Measurements from ENCODE around the gene CHAF1A. TPM values are rescaled to one million over a fixed set of nuclear protein-coding genes. Genes with fewer than 3 reads are reported as not detected.
A peak's percentile ranks its signal among the peaks of the same experiment; 100 is the strongest.

CHAF1A gene
- total and polyA plus RNA-seq, 2 of the 4 experiments (the other 2 are of a cell fraction): 12.4 to 22.9 TPM

DNA sequence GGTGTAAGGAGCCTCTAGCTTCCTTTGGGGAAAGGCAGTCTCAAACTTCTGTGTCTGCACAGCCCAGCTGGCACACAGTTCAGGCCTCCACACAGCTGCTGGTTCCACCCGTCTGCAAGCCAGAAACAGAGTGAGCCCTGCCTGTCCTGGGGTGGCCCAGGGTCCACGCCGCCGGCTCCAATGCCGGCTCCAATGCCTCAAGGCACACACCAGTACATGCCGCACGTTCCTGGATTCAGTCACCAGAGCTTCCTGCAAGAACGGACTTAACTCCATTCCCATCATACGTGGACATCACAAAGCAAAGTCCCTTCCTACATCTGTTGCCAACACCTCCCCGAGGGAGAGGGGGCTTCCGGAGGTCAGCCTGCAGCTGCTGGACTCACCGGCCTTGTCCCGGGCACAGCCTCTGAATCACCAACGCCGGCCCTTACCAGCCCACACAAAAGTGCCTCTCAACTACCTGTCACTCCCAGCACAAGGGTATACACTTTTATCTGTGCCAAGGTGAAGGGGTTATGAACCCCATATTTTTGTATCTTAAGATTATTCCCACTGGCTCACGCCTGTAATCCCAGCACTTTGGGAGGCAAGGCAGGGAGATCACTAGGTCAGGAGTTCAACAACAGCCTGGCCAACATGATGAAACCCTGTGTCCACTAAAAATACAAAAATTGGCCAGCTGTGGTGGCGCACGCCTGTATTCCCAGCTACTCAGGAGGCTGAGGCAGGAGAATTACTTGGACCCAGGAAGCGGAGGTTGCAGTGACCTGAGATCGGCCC is 10.5 kb upstream of the CHAF1A start:
- H3K9ac ChIP-seq (ENCODE audit: low read depth, low read length): peak overlapping the region; percentile 10; the same call in 1 of the 2 replicates
- H3K4ac ChIP-seq (ENCODE audit: low read depth, low read length): peak overlapping the region; percentile 75
- peaks cover 8% of the 10 kb centered on the region; the same call in 1 of the 2 replicates for H3K36me3 ChIP-seq (ENCODE audit: control insufficient read depth, insufficient read depth, low read length)
- peak overlapping the region; percentile 4 for H3K4me2 ChIP-seq (ENCODE audit: low read depth, low read length)
- DNase-seq (peak; percentile 91), ATAC-seq (ENCODE audit: low read depth) (peak; percentile 44)
- peak overlapping the region; percentile 32 for H2AK5ac ChIP-seq (ENCODE audit: low read depth, low read length)
- peak overlapping the region; percentile 19 for H3K18ac ChIP-seq (ENCODE audit: low read depth, low read length)
- peaks cover 21% of the 10 kb centered on the region for H3K9me1 ChIP-seq (ENCODE audit: insufficient read depth, low read length)
- in situ Hi-C loops (cut with MboI; ENCODE audit: low sequenced_read_pairs) (no loop called here), intact Hi-C loops (cut with micrococcal nuclease) (loop anchor here (2.0 kb wide), 1 partner anchor 17 kb away; no protein-coding TSS in a partner anchor), dilution Hi-C loops (cut with HindIII; ENCODE audit: low sequenced_read_pairs, unreplicated experiment) (no loop called here)
- H3K14ac ChIP-seq (replicated peaks; ENCODE audit: low read depth, low read length): peak overlapping the region; percentile 26
- H3K79me1 ChIP-seq (ENCODE audit: low read depth in 1 of 2, low read length in 2 of 2): peaks cover 18 to 90% of the 10 kb centered on the region in 2 experiments
- ChIA-PET POLR2A (ENCODE audit: unreplicated experiment) (no interaction called here), CTCF (interaction anchor here (2.8 kb wide), 1 partner anchor 8 kb away, joined by 7 read pairs; the partner anchor contains the start of gene SH3GL1)
- H4K8ac ChIP-seq (ENCODE audit: low read depth in 2 of 2, low read length in 2 of 2): peak overlapping the region; percentile 39 to 62; a peak in 3 of 4 replicates
- no peak for TF ChIP-seq RCOR1 (IDR thresholded peaks at IDR 0.05; ENCODE audit: insufficient replicate concordance, low read length)
- TF ChIP-seq MAZ (IDR thresholded peaks at IDR 0.05; ENCODE audit: borderline replicate concordance, low read depth, low read length): peak; percentile 60; the same call in 1 of the 2 replicates
- TF ChIP-seq FOS (IDR thresholded peaks at IDR 0.05; ENCODE audit: low read depth, low read length): peak; percentile 46
- no peak for TF ChIP-seq ELK1 (IDR thresholded peaks at IDR 0.05; ENCODE audit: borderline replicate concordance, low read depth, low read length)
- TF ChIP-seq BHLHE40 (IDR thresholded peaks at IDR 0.05; ENCODE audit: low read depth, low read length): peak; percentile 32
- peak overlapping the region; percentile 85 for H3K23ac ChIP-seq (ENCODE audit: low read depth, low read length)
- peak overlapping the region; percentile 30; the same call in 1 of the 2 replicates for H2BK120ac ChIP-seq (ENCODE audit: low read depth, low read length)
- H3K4me1 ChIP-seq (ENCODE audit: control insufficient read depth, insufficient read depth, low read length): peaks cover 45% of the 10 kb centered on the region
- H2BK5ac ChIP-seq (ENCODE audit: low read depth, low read length, poor library complexity, severe bottlenecking): peak overlapping the region; percentile 26
- no peak overlapping the region for H2BK15ac ChIP-seq (ENCODE audit: low read depth, low read length)
- peak overlapping the region; percentile 25 for H4K91ac ChIP-seq (ENCODE audit: insufficient read depth, low read depth, low read length)
- H2AFZ ChIP-seq (replicated peaks; ENCODE audit: low read length, poor library complexity): peak overlapping the region; percentile 70
- H2AK9ac ChIP-seq (replicated peaks; ENCODE audit: low read depth, low read length, poor library complexity): peak overlapping the region; percentile 33
- peak overlapping the region; percentile 5; the same call in 1 of the 2 replicates for H2BK20ac ChIP-seq (ENCODE audit: low read depth, low read length)
- BruUV-seq (replicated peaks): no TSS peak
- 0 out of 2 replicates have a peak overlapping the region, but pooled peaks have one; percentile 14 for H3K56ac ChIP-seq (ENCODE audit: extremely low read depth, insufficient read depth, low read length)
- H3K9me3 ChIP-seq (ENCODE audit: control insufficient read depth, insufficient read depth, low read length): no peaks in the 10 kb centered on the region
- no peaks in the 10 kb centered on the region for H3K27me3 ChIP-seq (ENCODE audit: control insufficient read depth, insufficient read depth, low read length)
- peak overlapping the region; percentile 19; the same call in 1 of the 2 replicates for H4K5ac ChIP-seq (ENCODE audit: low read depth, low read length)
- peaks cover 89% of the 10 kb centered on the region for H4K20me1 ChIP-seq (ENCODE audit: insufficient read depth, low read length)
- H3K4me3 ChIP-seq (ENCODE audit: insufficient read depth, low read depth, low read length): no peak overlapping the region
- WGBS, 2 experiments (ENCODE audit: extremely low coverage in 2 of 2, insufficient read length in 1 of 2): 40% methylated on average over 7 of the region's 20 CpGs; no CpG with 5 or more reads in 1 of the 2 experiments
- peak overlapping the region; percentile 36 for H3K27ac ChIP-seq (ENCODE audit: insufficient read depth, low read length)
